IMR-90 (cell line): ENCODE measurements around the gene UPK1A. TPM values are rescaled to one million over a fixed set of nuclear protein-coding genes. Genes with fewer than 3 reads are reported as not detected.

Experiments used
- ATAC-seq: fragments of 200-7000 bp; cut with Tn5 transposase; 2 replicates; pipeline ENCODE4 v1.9.1; 2020; ENCODE audit warnings: low read depth, mild to moderate bottlenecking, moderate library complexity
- BruUV-seq: library from RNA; stranded (reverse); fragments of 400-500 nt; replicated peaks from 2 replicates; lab custom pipeline; 2021; lab: Mats Ljungman, UMichigan
- CTCF ChIA-PET: fragments of 300-600 bp; formaldehyde crosslinking; extraction: SDS; loops from one replicate; lab custom pipeline; 2021; ENCODE audit warnings: antibody characterized with exemption; lab: Yijun Ruan, JAX
- POLR2A ChIA-PET: fragments of 300-600 bp; sonication (Branson Sonifier 250); formaldehyde crosslinking; loops from one replicate; lab custom pipeline; 2022; ENCODE audit warnings: antibody characterized with exemption; ENCODE audit not compliant: unreplicated experiment; lab: Charles Lee
- DNase-seq: peaks from one replicate; pipeline ENCODE4 v3.0.0; 2013
- H2AFZ ChIP-seq: replicated peaks from 2 replicates; pipeline ENCODE3; 2013; ENCODE audit warnings: low read length, mild to moderate bottlenecking; ENCODE audit not compliant: poor library complexity
- H2AK5ac ChIP-seq: 2 replicates; pipeline ENCODE4 v1.6.1; 2013; ENCODE audit warnings: low read depth, low read length, inconsistent platforms
- H2AK9ac ChIP-seq: replicated peaks from 2 replicates; pipeline ENCODE3; 2013; ENCODE audit warnings: mild to moderate bottlenecking, low read depth, low read length, moderate library complexity; ENCODE audit not compliant: poor library complexity
- H2BK120ac ChIP-seq: 2 replicates; pipeline ENCODE4 v1.6.1; 2013; ENCODE audit warnings: low read depth, low read length, inconsistent platforms
- H2BK15ac ChIP-seq: 3 replicates; pipeline ENCODE4 v1.6.1; 2013; ENCODE audit warnings: low read depth, low read length, inconsistent platforms
- H2BK20ac ChIP-seq: 2 replicates; pipeline ENCODE4 v1.6.1; 2013; ENCODE audit warnings: low read depth, mild to moderate bottlenecking, inconsistent platforms, low read length, moderate library complexity
- H2BK5ac ChIP-seq: 2 replicates; pipeline ENCODE4 v1.6.1; 2013; ENCODE audit warnings: mild to moderate bottlenecking, low read depth, low read length, inconsistent platforms; ENCODE audit not compliant: poor library complexity, severe bottlenecking
- H3K14ac ChIP-seq: replicated peaks from 2 replicates; pipeline ENCODE4 v1.6.1; 2013; ENCODE audit warnings: low read depth, low read length, inconsistent platforms
- H3K18ac ChIP-seq: 2 replicates; pipeline ENCODE4 v1.6.1; 2013; ENCODE audit warnings: low read depth, low read length, control low read depth
- H3K23ac ChIP-seq: 2 replicates; pipeline ENCODE4 v1.6.1; 2013; ENCODE audit warnings: low read depth, low read length, inconsistent platforms
- H3K27ac ChIP-seq: 2 replicates; pipeline ENCODE4 v1.5.1; 2013; ENCODE audit warnings: mild to moderate bottlenecking, control low read depth, low read length; ENCODE audit not compliant: insufficient read depth
- H3K27me3 ChIP-seq: 2 replicates; pipeline ENCODE4 v1.6.1; 2013; ENCODE audit warnings: low read length; ENCODE audit not compliant: control insufficient read depth, insufficient read depth
- H3K36me3 ChIP-seq: 2 replicates; pipeline ENCODE4 v1.6.1; 2013; ENCODE audit warnings: low read length, mixed read lengths; ENCODE audit not compliant: control insufficient read depth, insufficient read depth
- H3K4ac ChIP-seq: 2 replicates; pipeline ENCODE4 v1.6.1; 2013; ENCODE audit warnings: low read depth, low read length, inconsistent platforms
- H3K4me1 ChIP-seq: 2 replicates; pipeline ENCODE4 v1.6.1; 2013; ENCODE audit warnings: low read length, mixed read lengths; ENCODE audit not compliant: control insufficient read depth, insufficient read depth
- H3K4me2 ChIP-seq: 2 replicates; pipeline ENCODE4 v1.6.1; 2013; ENCODE audit warnings: low read depth, mild to moderate bottlenecking, control low read depth, low read length, moderate library complexity
- H3K4me3 ChIP-seq: 2 replicates; pipeline ENCODE4 v1.5.1; 2013; ENCODE audit warnings: low read depth, mild to moderate bottlenecking, control low read depth, low read length, moderate library complexity; ENCODE audit not compliant: insufficient read depth
- H3K56ac ChIP-seq: 2 replicates; pipeline ENCODE4 v1.6.1; 2013; ENCODE audit warnings: low read length, inconsistent platforms; ENCODE audit not compliant: insufficient read depth; ENCODE audit errors: extremely low read depth
- H3K79me1 ChIP-seq, 2 experiments: 2 replicates each; pipeline ENCODE4 v1.6.1; 2013; ENCODE audit warnings: low read length in 2 of 2, inconsistent platforms in 1 of 2, low read depth in 1 of 2
- H3K9ac ChIP-seq: 2 replicates; pipeline ENCODE4 v1.6.1; 2013; ENCODE audit warnings: low read depth, low read length, control low read depth
- H3K9me1 ChIP-seq: 2 replicates; pipeline ENCODE4 v1.6.1; 2013; ENCODE audit warnings: low read length, inconsistent platforms; ENCODE audit not compliant: insufficient read depth
- H3K9me3 ChIP-seq: 2 replicates; pipeline ENCODE4 v1.6.1; 2013; ENCODE audit warnings: low read length; ENCODE audit not compliant: control insufficient read depth, insufficient read depth
- H4K20me1 ChIP-seq: 2 replicates; pipeline ENCODE4 v1.6.1; 2013; ENCODE audit warnings: low read length, inconsistent platforms; ENCODE audit not compliant: insufficient read depth
- H4K5ac ChIP-seq: 2 replicates; pipeline ENCODE4 v1.6.1; 2013; ENCODE audit warnings: mild to moderate bottlenecking, low read depth, low read length, control low read depth
- H4K8ac ChIP-seq, 2 experiments: 2 replicates each; pipeline ENCODE4 v1.6.1; 2013; ENCODE audit warnings: low read depth in 2 of 2, low read length in 2 of 2, control low read depth in 1 of 2, inconsistent platforms in 1 of 2
- H4K91ac ChIP-seq: 2 replicates; pipeline ENCODE4 v1.6.1; 2013; ENCODE audit warnings: low read depth, low read length, inconsistent platforms; ENCODE audit not compliant: insufficient read depth
- CEBPB ChIP-seq: IDR thresholded peaks from 2 replicates; pipeline ENCODE4 v1.6.1; 2012; ENCODE audit warnings: low read depth, low read length, improper control_type of control experiment
- FOS ChIP-seq: fragments of 150-350 bp; IDR thresholded peaks from 2 replicates; pipeline ENCODE4 v1.6.1; 2016; ENCODE audit warnings: low read depth, low read length
- WGBS, 2 experiments: methylation state at CpG; one replicate each; pipeline versions ENCODE4 v1.1.5 to v1.1.7; 2013; ENCODE audit warnings: missing lambda C conversion rate in 2 of 2; ENCODE audit not compliant: insufficient read length in 1 of 2; ENCODE audit errors: extremely low coverage in 2 of 2; 5-methylcytosine and 5-hydroxymethylcytosine counted together
- dilution Hi-C: fragments of 300-500 bp; cut with HindIII; formaldehyde crosslinking; loops from one replicate; pipeline ENCODE4 v1.14.3; 2018; ENCODE audit warnings: low sequenced_read_pairs; ENCODE audit not compliant: unreplicated experiment
- in situ Hi-C: fragments of 300-500 bp; cut with MboI; formaldehyde crosslinking; loops from 3 replicates; pipeline ENCODE4 v1.14.3; 2019; ENCODE audit warnings: low sequenced_read_pairs, inconsistent platforms, mixed read lengths
- intact Hi-C: fragments of 100-400 bp; cut with micrococcal nuclease; formaldehyde crosslinking; loops from 2 replicates; pipeline ENCODE4 v1.10.0; 2022
- polyA plus RNA-seq, 3 experiments: library from polyadenylated mRNA; depleted of rRNA; stranded (reverse); fragments of >200 nt; gene quantifications; 2 replicates each; pipeline ENCODE4 v1.2.3, GENCODE V29; 2012; ENCODE audit warnings: low replicate concordance in 1 of 3
- total RNA-seq: library from RNA; depleted of rRNA; stranded (reverse); fragments of >200 nt; gene quantifications from 2 replicates; pipeline ENCODE4 v1.2.3, GENCODE V29; 2012

The UPK1A gene
- total and polyA plus RNA-seq, 2 of the 4 experiments (the other 2 are of a cell fraction) = 0.21 TPM; not detected in 1

DNA sequence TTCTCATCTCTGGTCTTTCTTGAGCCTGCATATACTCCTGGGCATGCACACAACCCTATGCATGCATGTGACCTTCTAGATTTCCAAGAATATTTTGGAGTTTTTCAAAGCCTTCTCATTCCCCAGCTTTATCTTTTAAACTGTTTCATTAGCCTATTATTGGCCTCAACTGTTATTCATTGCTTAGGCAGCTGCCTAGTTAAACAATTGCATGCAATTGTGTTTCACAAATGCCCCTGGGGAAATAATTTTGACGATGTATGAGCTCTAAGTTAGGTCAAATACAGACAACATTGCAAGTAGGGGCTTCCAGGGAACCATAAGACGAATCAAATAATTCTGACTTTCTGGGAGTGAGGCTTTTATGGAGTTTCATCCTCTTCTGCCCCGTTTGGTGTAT, 2.3 kb upstream of the UPK1A start:
- CTCF ChIA-PET = interaction anchor here (0.6 kb wide), 2 partner anchors 28 to 316 kb away, joined by 4 to 6 read pairs; no protein-coding TSS in a partner anchor
- Histone ChIP-seq H3K4me3 (no peak overlapping the region), H2BK15ac (no peak overlapping the region), H4K20me1 (0 out of 2 replicates have a peak, but pooled peaks cover 7% of the 10 kb centered on the region), H3K27me3 (no peaks in the 10 kb centered on the region), H3K4ac (no peak overlapping the region), H2AFZ (no peak overlapping the region), H2BK120ac (no peak overlapping the region), H3K9me1 (no peaks in the 10 kb centered on the region), H2AK5ac (no peak overlapping the region), H2BK5ac (no peak overlapping the region), H4K91ac (no peak overlapping the region), H4K8ac (no peak overlapping the region), H3K9ac (no peak overlapping the region), H2BK20ac (no peak overlapping the region), H3K4me2 (no peak overlapping the region), H2AK9ac (no peak overlapping the region), H3K79me1 (peaks cover 0 to 4% of the 10 kb centered on the region in 2 experiments; a peak in 1 of 4 replicates), H3K18ac (no peak overlapping the region), H3K4me1 (no peaks in the 10 kb centered on the region), H4K5ac (no peak overlapping the region), H3K36me3 (peaks cover 31% of the 10 kb centered on the region), H3K23ac (no peak overlapping the region), H3K56ac (no peak overlapping the region), H3K27ac (no peak overlapping the region), H3K14ac (no peak overlapping the region), H3K9me3 (no peaks in the 10 kb centered on the region)
- no CpG with 5 or more reads among the region's 3 CpGs for WGBS, 2 experiments
- dilution Hi-C loops (no loop called here), in situ Hi-C loops (no loop called here), intact Hi-C loops (no loop called here)
- BruUV-seq = no TSS peak
- POLR2A ChIA-PET = no interaction called here
- ATAC-seq (no peak), DNase-seq (no peak)
- TF ChIP-seq CEBPB = no peak
- no peak for TF ChIP-seq FOS
